C4-2B (cell line): Measurements from ENCODE around the gene BCKDK.
"Not testable (repeated sequence)": the region's sequence is repeated elsewhere in the genome, so short reads cannot be mapped to it uniquely, and the experiment has no call there.

Source experiments
- H3K27ac ChIP-seq: fragments of 450-650 bp; 2 replicates; pipeline ENCODE4 v1.5.1; 2017
- CTCF ChIP-seq: fragments of 450-650 bp; conservative IDR thresholded peaks from 2 replicates; pipeline ENCODE4 v1.5.1; 2017; ENCODE audit warnings: mild to moderate bottlenecking
- ZFX ChIP-seq: fragments of 450-650 bp; IDR thresholded peaks from 2 replicates; pipeline ENCODE4 v1.6.1; 2017

The BCKDK gene

GRCh38 chr16:31149894-31150890, 42.0 kb downstream of the BCKDK start, which contains the start of gene PRSS36:
PRSS36 (minus strand) TSS chr16:31150066; CDS start chr16:31150035, 31 bp downstream.
- TF ChIP-seq CTCF, result no peak
- TF ChIP-seq ZFX, result no peak
- H3K27ac ChIP-seq, result no peak within 1 kb of the TSS

GRCh38 chr16:31150976-31151375, 42.8 kb downstream of the BCKDK start:
- not testable (repeated sequence) for H3K27ac ChIP-seq

GRCh38 chr16:31157136-31157535, 49.0 kb downstream of the BCKDK start:
- no peak for TF ChIP-seq ZFX
- TF ChIP-seq CTCF, result no peak

More at GRCh38 chr16:31157136-31157535, 49.0 kb downstream of the BCKDK start:
- H3K27ac ChIP-seq, result no peak overlapping the region
